ENCODE data around the gene SPTB.

Gene SPTB

GRCh38 chr14:64856529-64857445, 22.9 kb downstream of the SPTB start:
- no peak overlapping the region for H3K4me3 ChIP-seq (ENCODE audit: low read depth, low read length)
- in situ Hi-C loops (cut with HindIII; ENCODE audit: low pct_ligation_motif_present, low sequenced_read_pairs), result no loop called here
- H3K36me3 ChIP-seq (replicated peaks), result no peaks in the 10 kb centered on the region
- TF ChIP-seq CTCF (IDR thresholded peaks at IDR 0.05; ENCODE audit: low read depth, low read length, missing control alignments), result no peak
- no peak overlapping the region for H3K27ac ChIP-seq
- no peak for DNase-seq
- H3K27me3 ChIP-seq (replicated peaks), result peaks cover 8% of the 10 kb centered on the region

- Histone ChIP-seq H3K27ac (no peak overlapping the region), H3K36me3 (replicated peaks) (no peaks in the 10 kb centered on the region), H3K4me3 (ENCODE audit: low read depth, low read length) (no peak overlapping the region), H3K27me3 (replicated peaks) (peaks cover 8% of the 10 kb centered on the region)
- no peak for TF ChIP-seq CTCF (IDR thresholded peaks at IDR 0.05; ENCODE audit: low read depth, low read length, missing control alignments)
- DNase-seq, result no peak
- in situ Hi-C loops (cut with HindIII; ENCODE audit: low pct_ligation_motif_present, low sequenced_read_pairs), result no loop called here
These were observed 23.8 kb downstream of the SPTB start for GRCh38 chr14:64855721-64856528.

- Histone ChIP-seq H3K36me3 (replicated peaks) (no peaks in the 10 kb centered on the region), H3K27me3 (replicated peaks) (peaks cover 27% of the 10 kb centered on the region), H3K27ac (no peak overlapping the region), H3K4me3 (ENCODE audit: low read depth, low read length) (no peak overlapping the region)
- no peak for TF ChIP-seq CTCF (IDR thresholded peaks at IDR 0.05; ENCODE audit: low read depth, low read length, missing control alignments)
- in situ Hi-C loops (cut with HindIII; ENCODE audit: low pct_ligation_motif_present, low sequenced_read_pairs), result no loop called here
- no peak for DNase-seq
These were observed 29.2 kb downstream of the SPTB start for GRCh38 chr14:64850369-64851137.

GRCh38 chr14:64849940-64850339, 29.8 kb downstream of the SPTB start:
- TF ChIP-seq CTCF (IDR thresholded peaks at IDR 0.05; ENCODE audit: low read depth, low read length, missing control alignments), result no peak
- H3K27me3 ChIP-seq (replicated peaks), result peaks cover 34% of the 10 kb centered on the region
- H3K27ac ChIP-seq, result no peak overlapping the region
- H3K4me3 ChIP-seq (ENCODE audit: low read depth, low read length), result no peak overlapping the region
- in situ Hi-C loops (cut with HindIII; ENCODE audit: low pct_ligation_motif_present, low sequenced_read_pairs), result no loop called here
- H3K36me3 ChIP-seq (replicated peaks), result no peaks in the 10 kb centered on the region
- no peak for DNase-seq

GRCh38 chr14:64848239-64848638, 31.5 kb downstream of the SPTB start:
- H3K27ac ChIP-seq, result no peak overlapping the region
- in situ Hi-C loops (cut with HindIII; ENCODE audit: low pct_ligation_motif_present, low sequenced_read_pairs), result no loop called here
- H3K4me3 ChIP-seq (ENCODE audit: low read depth, low read length), result no peak overlapping the region
- H3K27me3 ChIP-seq (replicated peaks), result peaks cover 41% of the 10 kb centered on the region
- no peak for DNase-seq
- no peaks in the 10 kb centered on the region for H3K36me3 ChIP-seq (replicated peaks)
- no peak for TF ChIP-seq CTCF (IDR thresholded peaks at IDR 0.05; ENCODE audit: low read depth, low read length, missing control alignments)
